DND-41 (cell line): Measurements from ENCODE around the gene PPP6C.

Experiments
- EZH2 ChIP-seq: IDR thresholded peaks from 3 replicates; pipeline ENCODE4 v1.6.1; 2012; ENCODE audit warnings: borderline replicate concordance, low read depth, mild to moderate bottlenecking, moderate library complexity, low read length, inconsistent platforms; ENCODE audit not compliant: severe bottlenecking
- TF ChIP-seq, protein P1 (sequence below): IDR thresholded peaks from 2 replicates; pipeline ENCODE4 v1.5.1; 2012; ENCODE audit warnings: borderline replicate concordance, low read length, moderate library complexity, mild to moderate bottlenecking; ENCODE audit not compliant: poor library complexity, severe bottlenecking; ENCODE audit errors: extremely low read depth

- TF ChIP-seq, protein P1, sequence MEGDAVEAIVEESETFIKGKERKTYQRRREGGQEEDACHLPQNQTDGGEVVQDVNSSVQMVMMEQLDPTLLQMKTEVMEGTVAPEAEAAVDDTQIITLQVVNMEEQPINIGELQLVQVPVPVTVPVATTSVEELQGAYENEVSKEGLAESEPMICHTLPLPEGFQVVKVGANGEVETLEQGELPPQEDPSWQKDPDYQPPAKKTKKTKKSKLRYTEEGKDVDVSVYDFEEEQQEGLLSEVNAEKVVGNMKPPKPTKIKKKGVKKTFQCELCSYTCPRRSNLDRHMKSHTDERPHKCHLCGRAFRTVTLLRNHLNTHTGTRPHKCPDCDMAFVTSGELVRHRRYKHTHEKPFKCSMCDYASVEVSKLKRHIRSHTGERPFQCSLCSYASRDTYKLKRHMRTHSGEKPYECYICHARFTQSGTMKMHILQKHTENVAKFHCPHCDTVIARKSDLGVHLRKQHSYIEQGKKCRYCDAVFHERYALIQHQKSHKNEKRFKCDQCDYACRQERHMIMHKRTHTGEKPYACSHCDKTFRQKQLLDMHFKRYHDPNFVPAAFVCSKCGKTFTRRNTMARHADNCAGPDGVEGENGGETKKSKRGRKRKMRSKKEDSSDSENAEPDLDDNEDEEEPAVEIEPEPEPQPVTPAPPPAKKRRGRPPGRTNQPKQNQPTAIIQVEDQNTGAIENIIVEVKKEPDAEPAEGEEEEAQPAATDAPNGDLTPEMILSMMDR: no peak
- no peak for TF ChIP-seq EZH2
These were observed 52.4 kb downstream of the PPP6C start for GRCh38 chr9:125137200-125137599.
